Right atrium auricular region (tissue), 2 donors: ENCODE data around the gene HOXB5. TPM values are rescaled to one million over a fixed set of nuclear protein-coding genes. Genes with fewer than 3 reads are reported as not detected.

Experiments
- DNase-seq: peaks from one replicate; pipeline ENCODE4 v3.0.0-alpha.2; 2019; ENCODE audit warnings: low spot score
- H3K27ac ChIP-seq, 2 donors: fragments of 200-600 bp; sonication (generic); 1 replicate in 1 of 2; 2 replicates in 1 of 2; pipeline ENCODE4 v1.5.1; 2016 to 2019
- H3K27me3 ChIP-seq, 2 donors: fragments of 200-600 bp; sonication (generic); one replicate each; pipeline versions ENCODE4 v1.5.1 to v1.6.0; 2017 to 2019
- H3K36me3 ChIP-seq: fragments of 200-600 bp; sonication (generic); one replicate; pipeline ENCODE4 v1.5.1; 2016
- H3K4me1 ChIP-seq, 2 donors: fragments of 200-600 bp; sonication (generic); one replicate each; pipeline versions ENCODE4 v1.5.1 to v1.6.0; 2017 to 2019
- H3K4me3 ChIP-seq, 2 donors: fragments of 200-600 bp; sonication (generic); 1 replicate in 1 of 2; 2 replicates in 1 of 2; pipeline ENCODE4 v1.5.1; 2017 to 2019; ENCODE audit warnings: mild to moderate bottlenecking in 1 of 2, moderate library complexity in 1 of 2
- H3K9me3 ChIP-seq, 2 donors: fragments of 200-600 bp; sonication (generic); one replicate each; pipeline ENCODE4 v1.5.1; 2019
- total RNA-seq, 2 donors: library from RNA; depleted of rRNA; stranded (reverse); fragments of >200 nt; gene quantifications; one replicate each; pipeline ENCODE4 v1.1.0, GENCODE V29; 2016
- TF ChIP-seq, protein P1 (sequence below), 2 donors: fragments of 200-600 bp; sonication (generic); IDR thresholded peaks; one replicate each; pipeline ENCODE4 v1.5.1; 2019; ENCODE audit warnings: antibody characterized with exemption in 2 of 2

HOXB5 gene
- total RNA-seq, 2 donors from 2014 or later: not detected

DNA sequence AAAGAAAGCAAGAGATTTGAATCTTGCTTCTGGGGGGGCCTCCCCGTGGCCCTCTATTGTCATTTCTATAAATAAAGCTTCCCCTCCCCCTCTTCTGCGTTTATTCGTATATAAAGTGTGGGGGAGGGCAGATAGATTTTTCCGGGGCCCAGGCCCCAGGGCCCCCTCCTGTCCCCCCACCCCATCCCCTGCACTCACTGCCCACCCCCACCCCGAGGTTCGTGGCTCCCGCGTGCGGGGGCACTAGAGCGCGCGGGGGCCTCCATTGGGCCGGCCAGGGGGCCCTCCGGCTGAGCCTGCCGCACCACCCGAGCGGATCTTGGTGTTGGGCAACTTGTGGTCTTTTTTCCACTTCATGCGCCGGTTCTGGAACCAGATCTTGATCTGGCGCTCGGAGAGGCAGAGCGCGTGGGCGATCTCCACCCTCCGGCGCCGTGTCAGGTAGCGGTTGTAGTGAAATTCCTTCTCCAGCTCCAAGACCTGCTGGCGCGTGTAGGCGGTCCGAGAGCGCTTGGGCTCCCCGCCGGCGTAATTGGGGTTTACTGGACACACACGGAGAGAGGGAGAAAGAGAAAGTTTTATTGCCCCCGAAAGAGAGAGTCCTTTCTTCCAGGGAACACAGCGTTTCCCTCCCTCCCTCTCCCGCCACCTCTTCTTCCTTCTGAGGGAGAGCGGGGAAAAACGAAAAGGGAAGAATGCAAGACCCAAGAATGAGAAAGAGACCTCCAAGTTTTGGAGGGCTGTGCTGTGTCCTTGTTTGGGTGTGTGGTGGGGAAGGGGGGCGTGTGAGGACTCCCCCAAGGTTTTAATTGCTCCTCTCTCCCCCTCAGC is 16.9 kb downstream of the HOXB5 start:
- Histone ChIP-seq H3K4me3 (peak overlapping the region; percentile 2 to 48), H3K27ac (no peak overlapping the region), H3K27me3 (peaks cover 21 to 51% of the 10 kb centered on the region in 2 donors), H3K9me3 (no peaks in the 10 kb centered on the region), H3K36me3 (no peaks in the 10 kb centered on the region), H3K4me1 (peaks cover 0 to 15% of the 10 kb centered on the region in 2 donors)
- DNase-seq: no peak
- TF ChIP-seq, protein P1, sequence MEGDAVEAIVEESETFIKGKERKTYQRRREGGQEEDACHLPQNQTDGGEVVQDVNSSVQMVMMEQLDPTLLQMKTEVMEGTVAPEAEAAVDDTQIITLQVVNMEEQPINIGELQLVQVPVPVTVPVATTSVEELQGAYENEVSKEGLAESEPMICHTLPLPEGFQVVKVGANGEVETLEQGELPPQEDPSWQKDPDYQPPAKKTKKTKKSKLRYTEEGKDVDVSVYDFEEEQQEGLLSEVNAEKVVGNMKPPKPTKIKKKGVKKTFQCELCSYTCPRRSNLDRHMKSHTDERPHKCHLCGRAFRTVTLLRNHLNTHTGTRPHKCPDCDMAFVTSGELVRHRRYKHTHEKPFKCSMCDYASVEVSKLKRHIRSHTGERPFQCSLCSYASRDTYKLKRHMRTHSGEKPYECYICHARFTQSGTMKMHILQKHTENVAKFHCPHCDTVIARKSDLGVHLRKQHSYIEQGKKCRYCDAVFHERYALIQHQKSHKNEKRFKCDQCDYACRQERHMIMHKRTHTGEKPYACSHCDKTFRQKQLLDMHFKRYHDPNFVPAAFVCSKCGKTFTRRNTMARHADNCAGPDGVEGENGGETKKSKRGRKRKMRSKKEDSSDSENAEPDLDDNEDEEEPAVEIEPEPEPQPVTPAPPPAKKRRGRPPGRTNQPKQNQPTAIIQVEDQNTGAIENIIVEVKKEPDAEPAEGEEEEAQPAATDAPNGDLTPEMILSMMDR (IDR thresholded peaks at IDR 0.05): no peak

DNA sequence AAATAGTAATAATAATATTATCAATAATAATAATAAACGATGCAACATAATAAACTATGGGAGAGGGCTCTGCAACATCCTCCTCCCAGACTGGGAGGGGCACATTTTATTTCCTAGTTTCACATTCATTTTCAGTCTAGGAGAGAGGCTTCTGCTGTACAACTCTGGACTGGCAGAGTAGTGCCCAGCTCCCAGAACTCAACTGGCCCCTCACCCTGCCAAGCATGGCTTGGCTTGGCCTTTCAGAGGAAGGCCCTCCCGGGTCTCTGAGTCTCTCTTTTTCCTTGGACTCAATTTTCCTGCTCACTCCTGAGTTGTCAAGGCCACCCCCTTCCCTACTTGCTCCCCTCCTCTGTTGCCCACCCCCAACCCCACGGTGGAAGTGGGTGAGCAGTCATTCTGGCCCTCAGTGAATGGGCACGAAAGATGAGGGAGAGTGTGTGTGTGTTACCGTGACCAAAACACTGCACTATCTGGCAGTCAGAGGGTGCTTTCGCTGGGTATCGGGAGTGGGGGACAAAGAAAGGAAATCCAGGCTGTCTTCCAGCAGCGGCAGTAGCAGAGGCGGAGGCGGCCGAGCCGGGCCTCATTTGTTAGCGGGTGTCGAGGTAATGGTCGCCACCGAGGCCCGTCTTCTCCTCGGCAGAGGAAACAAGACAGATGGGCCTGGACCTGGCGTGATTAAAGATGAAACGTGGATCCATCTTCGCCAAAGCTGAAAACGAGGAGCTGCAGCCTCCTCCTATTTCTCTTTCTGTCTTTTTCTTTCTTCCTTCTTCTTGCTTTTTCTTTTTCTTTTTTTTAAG is 17.7 kb downstream of the HOXB5 start:
- Histone ChIP-seq H3K27me3 (peaks cover 21 to 43% of the 10 kb centered on the region in 2 donors), H3K9me3 (no peaks in the 10 kb centered on the region), H3K27ac (no peak overlapping the region), H3K4me1 (peaks cover 0 to 13% of the 10 kb centered on the region in 2 donors), H3K4me3 (no peak overlapping the region), H3K36me3 (no peaks in the 10 kb centered on the region)
- no peak for DNase-seq
- TF ChIP-seq, protein P1 (IDR thresholded peaks at IDR 0.05): no peak

DNA sequence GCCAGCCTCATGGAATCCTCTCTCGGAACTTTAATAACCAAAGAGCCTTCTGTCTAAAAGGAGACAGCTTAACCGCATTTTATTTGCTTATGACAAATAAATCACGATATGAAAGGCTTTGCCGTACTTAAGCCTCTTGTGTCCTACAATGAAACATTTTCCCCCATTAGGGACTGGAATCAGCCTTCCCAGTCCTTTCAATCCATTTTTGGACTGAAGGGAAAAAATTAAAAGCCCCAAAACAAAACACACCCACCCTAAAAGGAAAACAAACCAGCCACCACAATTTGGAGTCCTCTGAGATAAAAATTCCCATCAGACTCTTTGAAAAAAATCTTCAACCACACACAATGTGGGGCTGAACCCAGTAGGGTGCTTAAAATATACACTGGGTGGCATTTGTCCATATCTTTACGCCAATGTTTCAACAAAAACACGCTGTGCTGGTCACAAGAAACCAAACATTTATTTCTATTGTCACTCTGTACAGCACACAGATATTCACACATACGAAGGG is 18.5 kb downstream of the HOXB5 start:
- no peaks in the 10 kb centered on the region for H3K36me3 ChIP-seq
- H3K4me1 ChIP-seq: peaks cover 0 to 13% of the 10 kb centered on the region in 2 donors
- peaks cover 16 to 38% of the 10 kb centered on the region in 2 donors for H3K27me3 ChIP-seq
- DNase-seq: no peak
- TF ChIP-seq, protein P1 (IDR thresholded peaks at IDR 0.05): no peak
- H3K27ac ChIP-seq: no peak overlapping the region
- H3K9me3 ChIP-seq: no peaks in the 10 kb centered on the region
- no peak overlapping the region for H3K4me3 ChIP-seq

DNA sequence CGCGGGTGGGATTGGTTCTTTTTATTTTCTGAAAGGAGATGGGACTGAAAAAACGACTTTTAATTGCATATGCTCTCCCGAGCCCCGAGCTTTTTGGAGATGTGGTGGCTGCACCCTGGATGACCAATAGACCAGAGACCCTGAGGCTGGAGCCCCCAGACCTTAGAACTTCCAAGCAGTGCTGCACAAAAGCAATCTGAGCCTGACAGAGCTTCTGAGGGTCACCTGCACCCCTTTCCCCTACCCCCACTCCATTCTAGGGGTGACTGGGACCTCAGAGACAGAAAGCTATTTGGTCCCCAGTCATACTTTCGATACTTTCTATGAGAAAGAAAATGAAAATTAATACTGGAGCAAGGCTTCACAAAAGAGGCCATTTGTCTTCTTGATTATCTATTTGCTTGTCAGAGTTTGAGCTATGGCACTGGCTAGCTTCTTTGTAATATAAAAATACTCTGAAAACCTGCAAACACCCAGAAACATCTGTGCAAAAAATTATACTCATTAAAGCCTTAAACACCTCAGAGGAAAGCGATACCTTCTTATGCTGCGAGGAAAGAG is 19.0 kb downstream of the HOXB5 start:
- Histone ChIP-seq H3K9me3 (no peaks in the 10 kb centered on the region), H3K4me3 (no peak overlapping the region), H3K4me1 (peaks cover 0 to 13% of the 10 kb centered on the region in 2 donors), H3K27me3 (peaks cover 11 to 38% of the 10 kb centered on the region in 2 donors), H3K27ac (no peak overlapping the region), H3K36me3 (no peaks in the 10 kb centered on the region)
- TF ChIP-seq, protein P1 (IDR thresholded peaks at IDR 0.05): no peak
- no peak for DNase-seq

DNA sequence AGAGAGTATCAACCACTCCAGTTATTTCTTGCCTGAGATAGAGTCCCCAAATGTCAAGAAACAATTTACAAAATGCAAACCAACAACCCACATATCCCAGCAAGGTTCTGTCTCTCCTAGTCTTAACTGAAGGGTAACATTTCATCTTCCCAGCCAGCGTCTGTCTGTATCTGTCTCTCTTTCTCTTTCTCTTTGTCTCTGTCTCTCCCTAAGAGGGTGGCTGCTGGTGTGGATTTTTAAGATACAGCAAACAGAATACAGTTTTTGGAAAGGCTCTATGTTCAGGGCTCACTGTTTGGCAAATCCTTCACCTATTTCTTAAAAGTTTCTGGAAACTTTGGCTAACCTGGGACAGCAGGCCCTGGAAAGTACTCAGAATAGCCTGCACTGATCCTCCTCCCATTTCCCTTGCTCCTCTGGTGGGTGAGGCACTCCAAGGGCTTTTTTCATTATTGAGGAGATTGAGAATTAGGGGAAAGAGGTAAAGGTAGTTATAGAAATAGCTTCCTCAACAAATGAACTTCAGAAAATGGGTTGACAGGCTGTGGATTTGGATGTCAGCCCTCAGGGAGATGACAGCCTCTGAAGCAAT is 21.7 kb downstream of the HOXB5 start:
- TF ChIP-seq, protein P1 (IDR thresholded peaks at IDR 0.05): no peak
- DNase-seq: no peak
- Histone ChIP-seq H3K36me3 (no peaks in the 10 kb centered on the region), H3K27ac (no peak overlapping the region), H3K4me3 (no peak overlapping the region), H3K27me3 (peaks cover 0 to 21% of the 10 kb centered on the region in 2 donors), H3K9me3 (no peaks in the 10 kb centered on the region), H3K4me1 (peaks cover 0 to 13% of the 10 kb centered on the region in 2 donors)
